NB4 (cell line): ENCODE measurements around the gene NAIF1.

Experiments
- MYC ChIP-seq: IDR thresholded peaks from 2 replicates; pipeline ENCODE4 v1.6.1; 2011; ENCODE audit warnings: low read depth, low read length
- POLR2A ChIP-seq: IDR thresholded peaks from 2 replicates; pipeline ENCODE4 v1.6.1; 2011; ENCODE audit warnings: mild to moderate bottlenecking; ENCODE audit not compliant: insufficient read length; ENCODE audit errors: extremely low read depth
- TF ChIP-seq, protein P1 (sequence below): IDR thresholded peaks from one replicate; pipeline ENCODE4 v1.5.1; 2012; ENCODE audit warnings: low read depth, low read length

DNA sequence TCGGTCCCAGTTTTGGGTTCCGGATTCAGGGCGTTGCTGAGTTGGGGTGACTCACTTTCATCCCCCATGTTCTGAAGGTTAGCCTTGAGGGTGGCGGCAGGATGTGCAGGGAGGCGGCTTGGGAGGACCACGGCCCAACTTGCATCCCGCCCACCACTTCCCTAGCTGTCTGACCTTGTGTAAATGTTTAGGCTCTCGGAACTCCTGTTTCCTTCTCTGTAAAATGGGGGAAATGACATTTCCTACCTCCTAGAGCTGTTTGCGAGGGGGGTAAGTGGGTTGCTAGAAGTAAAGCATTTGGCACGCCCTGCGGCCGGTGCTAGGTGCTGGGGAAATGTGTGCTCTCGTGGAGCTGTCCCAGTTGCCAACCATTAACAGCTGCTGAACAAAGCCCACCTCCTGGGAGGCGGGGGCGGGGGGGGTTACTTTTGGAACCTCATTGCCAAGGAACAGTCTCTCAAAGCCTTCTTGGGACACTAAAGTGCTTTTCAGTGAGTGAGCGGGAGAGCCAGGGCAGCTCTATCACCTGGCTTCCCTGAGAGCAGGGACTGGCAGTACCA is 32.9 kb upstream of the NAIF1 start:
- TF ChIP-seq, protein P1, sequence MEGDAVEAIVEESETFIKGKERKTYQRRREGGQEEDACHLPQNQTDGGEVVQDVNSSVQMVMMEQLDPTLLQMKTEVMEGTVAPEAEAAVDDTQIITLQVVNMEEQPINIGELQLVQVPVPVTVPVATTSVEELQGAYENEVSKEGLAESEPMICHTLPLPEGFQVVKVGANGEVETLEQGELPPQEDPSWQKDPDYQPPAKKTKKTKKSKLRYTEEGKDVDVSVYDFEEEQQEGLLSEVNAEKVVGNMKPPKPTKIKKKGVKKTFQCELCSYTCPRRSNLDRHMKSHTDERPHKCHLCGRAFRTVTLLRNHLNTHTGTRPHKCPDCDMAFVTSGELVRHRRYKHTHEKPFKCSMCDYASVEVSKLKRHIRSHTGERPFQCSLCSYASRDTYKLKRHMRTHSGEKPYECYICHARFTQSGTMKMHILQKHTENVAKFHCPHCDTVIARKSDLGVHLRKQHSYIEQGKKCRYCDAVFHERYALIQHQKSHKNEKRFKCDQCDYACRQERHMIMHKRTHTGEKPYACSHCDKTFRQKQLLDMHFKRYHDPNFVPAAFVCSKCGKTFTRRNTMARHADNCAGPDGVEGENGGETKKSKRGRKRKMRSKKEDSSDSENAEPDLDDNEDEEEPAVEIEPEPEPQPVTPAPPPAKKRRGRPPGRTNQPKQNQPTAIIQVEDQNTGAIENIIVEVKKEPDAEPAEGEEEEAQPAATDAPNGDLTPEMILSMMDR: no peak
- no peak for TF ChIP-seq POLR2A
- TF ChIP-seq MYC: no peak
